H1 (cell line): ENCODE results near the gene MSI1. TPM values are rescaled to one million over a fixed set of nuclear protein-coding genes. Genes with fewer than 3 reads are reported as not detected.

ENCODE experiments used
- CTCF ChIA-PET: fragments of 300-600 bp; sonication (Branson Sonifier 250); formaldehyde crosslinking; loops from one replicate; lab custom pipeline; 2021; ENCODE audit not compliant: partially characterized antibody; lab: Charles Lee
- POLR2A ChIA-PET: fragments of 300-600 bp; sonication (Branson Sonifier 250); formaldehyde crosslinking; loops from one replicate; lab custom pipeline; 2021; ENCODE audit warnings: inconsistent platforms; ENCODE audit not compliant: partially characterized antibody; lab: Charles Lee
- DNase-seq, 2 experiments: peaks; one replicate each; pipeline versions ENCODE4 v3.0.0 to v3.0.0-alpha.2; 2010 to 2022; ENCODE audit warnings: low spot score in 2 of 2, low read depth in 1 of 2, mixed read lengths in 1 of 2
- FAIRE-seq: peaks from 2 replicates; lab custom pipeline; 2011; peaks lifted over from hg19 to GRCh38; lab: Jason Lieb, UNC
- H2AFZ ChIP-seq: 2 replicates; pipeline ENCODE4 v1.8.1; 2012; ENCODE audit warnings: low read length, inconsistent platforms
- H2AK5ac ChIP-seq: 2 replicates; pipeline ENCODE4 v1.6.1; 2013; ENCODE audit warnings: low read depth, low read length
- H2BK120ac ChIP-seq: replicated peaks from 2 replicates; pipeline ENCODE3; 2013; ENCODE audit warnings: low read depth, low read length, inconsistent platforms
- H2BK12ac ChIP-seq: 2 replicates; pipeline ENCODE4 v1.6.1; 2013; ENCODE audit warnings: low read depth, low read length
- H2BK15ac ChIP-seq: 2 replicates; pipeline ENCODE4 v1.6.1; 2013; ENCODE audit warnings: low read length
- H2BK20ac ChIP-seq: 2 replicates; pipeline ENCODE4 v1.6.1; 2013; ENCODE audit warnings: low read length
- H2BK5ac ChIP-seq: 2 replicates; pipeline ENCODE4 v1.6.1; 2013; ENCODE audit warnings: low read depth, low read length
- H3K14ac ChIP-seq: 2 replicates; pipeline ENCODE4 v1.6.1; 2013; ENCODE audit warnings: inconsistent platforms; ENCODE audit not compliant: insufficient read length
- H3K18ac ChIP-seq: 2 replicates; pipeline ENCODE4 v1.6.1; 2013; ENCODE audit warnings: low read length; ENCODE audit errors: extremely low read depth
- H3K23ac ChIP-seq: 2 replicates; pipeline ENCODE4 v1.6.1; 2013; ENCODE audit warnings: inconsistent platforms; ENCODE audit not compliant: insufficient read length
- H3K23me2 ChIP-seq: 2 replicates; pipeline ENCODE4 v1.6.1; 2013; ENCODE audit warnings: low read depth, low read length
- H3K27ac ChIP-seq: 2 replicates; pipeline ENCODE4 v1.6.1; 2011; ENCODE audit warnings: low read depth, low read length, inconsistent platforms
- H3K27me3 ChIP-seq, 4 experiments: replicated peaks in 1 of 4; 1 replicate in 1 of 4; 2 replicates in 3 of 4; pipeline versions ENCODE4 v1.6.1 to v1.8.1; 2011 to 2013; ENCODE audit warnings: low read length in 3 of 4, mild to moderate bottlenecking in 3 of 4, inconsistent platforms in 2 of 4, mixed read lengths in 2 of 4, moderate library complexity in 1 of 4; ENCODE audit not compliant: control insufficient read depth in 3 of 4, insufficient read depth in 3 of 4; ENCODE audit errors: extremely low read depth in 1 of 4
- H3K36me3 ChIP-seq, 4 experiments: 2 replicates each; pipeline versions ENCODE4 v1.6.1 to v1.8.1; 2011 to 2013; ENCODE audit warnings: mild to moderate bottlenecking in 4 of 4, low read length in 3 of 4, moderate library complexity in 2 of 4, control low read depth in 1 of 4, inconsistent platforms in 1 of 4; ENCODE audit not compliant: insufficient read depth in 4 of 4, control insufficient read depth in 2 of 4
- H3K4ac ChIP-seq: replicated peaks from 2 replicates; pipeline ENCODE3; 2013; ENCODE audit warnings: low read length, low read depth, mixed read lengths, inconsistent platforms; ENCODE audit not compliant: insufficient read length
- H3K4me1 ChIP-seq, 4 experiments: replicated peaks in 1 of 4; 1 replicate in 1 of 4; 2 replicates in 3 of 4; pipeline versions ENCODE4 v1.6.1 to v1.8.1; 2011 to 2013; ENCODE audit warnings: low read length in 3 of 4, inconsistent platforms in 2 of 4, mixed read lengths in 1 of 4; ENCODE audit not compliant: insufficient read depth in 4 of 4, control insufficient read depth in 3 of 4
- H3K4me2 ChIP-seq, 2 experiments: 2 replicates each; pipeline versions ENCODE4 v1.6.1 to v1.8.1; 2011 to 2013; ENCODE audit warnings: low read depth in 2 of 2, low read length in 2 of 2, control low read depth in 1 of 2, inconsistent platforms in 1 of 2, mild to moderate bottlenecking in 1 of 2; ENCODE audit not compliant: insufficient read depth in 1 of 2
- H3K4me3 ChIP-seq, 4 experiments: fragments of 200-600, 300-600 bp in 1 of 4; sonication (generic), shearing (Covaris generic), sonication (Bioruptor Twin) in 1 of 4; 2 replicates each; pipeline versions ENCODE4 v1.5.1 to v1.8.1; 2011 to 2016; ENCODE audit warnings: low read length in 4 of 4, low read depth in 3 of 4, control low read depth in 2 of 4, inconsistent platforms in 2 of 4, mild to moderate bottlenecking in 2 of 4, mixed read lengths in 1 of 4, moderate library complexity in 1 of 4; ENCODE audit not compliant: insufficient read depth in 2 of 4; ENCODE audit errors: extremely low read depth in 1 of 4
- H3K56ac ChIP-seq: replicated peaks from 2 replicates; pipeline ENCODE3; 2013; ENCODE audit warnings: low read depth, mild to moderate bottlenecking, mixed read lengths, low read length, inconsistent platforms; ENCODE audit not compliant: insufficient read length
- H3K79me1 ChIP-seq: 2 replicates; pipeline ENCODE4 v1.6.1; 2013; ENCODE audit warnings: low read depth, low read length, control low read depth
- H3K79me2 ChIP-seq, 2 experiments: 2 replicates each; pipeline versions ENCODE4 v1.6.1 to v1.8.1; 2012 to 2013; ENCODE audit warnings: low read length in 2 of 2, mild to moderate bottlenecking in 2 of 2, inconsistent platforms in 1 of 2; ENCODE audit not compliant: insufficient read depth in 2 of 2, control insufficient read depth in 1 of 2
- H3K9ac ChIP-seq, 4 experiments: replicated peaks in 1 of 4; 1 replicate in 1 of 4; 2 replicates in 3 of 4; pipeline versions ENCODE4 v1.6.1 to v1.8.1; 2011 to 2013; ENCODE audit warnings: low read depth in 3 of 4, low read length in 3 of 4, control low read depth in 2 of 4, mild to moderate bottlenecking in 2 of 4, moderate library complexity in 2 of 4, inconsistent platforms in 1 of 4; ENCODE audit errors: extremely low read depth in 1 of 4
- H3K9me3 ChIP-seq, 2 experiments: 2 replicates each; pipeline versions ENCODE4 v1.6.1 to v1.8.1; 2012 to 2013; ENCODE audit warnings: mild to moderate bottlenecking in 2 of 2, moderate library complexity in 2 of 2, control low read depth in 1 of 2, inconsistent platforms in 1 of 2, low read depth in 1 of 2, low read length in 1 of 2, mixed read lengths in 1 of 2; ENCODE audit not compliant: insufficient read depth in 2 of 2
- H4K20me1 ChIP-seq, 2 experiments: replicated peaks in 1 of 2; 2 replicates each; pipeline versions ENCODE3 to v1.8.1; 2011 to 2013; ENCODE audit warnings: inconsistent platforms in 2 of 2, low read length in 2 of 2, mild to moderate bottlenecking in 1 of 2; ENCODE audit not compliant: insufficient read depth in 2 of 2, control insufficient read depth in 1 of 2
- H4K5ac ChIP-seq: 2 replicates; pipeline ENCODE4 v1.6.1; 2013; ENCODE audit warnings: low read length, low read depth, mixed read lengths, inconsistent platforms; ENCODE audit not compliant: insufficient read length
- H4K8ac ChIP-seq: 2 replicates; pipeline ENCODE4 v1.8.0; 2013; ENCODE audit warnings: mild to moderate bottlenecking, moderate library complexity, low read length, inconsistent platforms; ENCODE audit not compliant: insufficient read depth; ENCODE audit errors: extremely low read depth
- H4K91ac ChIP-seq: replicated peaks from 2 replicates; pipeline ENCODE3; 2013; ENCODE audit warnings: low read length, mixed read lengths, inconsistent platforms; ENCODE audit not compliant: insufficient read length
- ASH2L ChIP-seq: fragments of 200-600, 300-600 bp; sonication (generic); IDR thresholded peaks from one replicate; pipeline ENCODE4 v1.7.1; 2017; ENCODE audit warnings: low read length
- ATF3 ChIP-seq: IDR thresholded peaks from 2 replicates; pipeline ENCODE4 v1.6.1; 2011; ENCODE audit warnings: low read depth, mild to moderate bottlenecking, low read length; ENCODE audit not compliant: insufficient read depth
- BRCA1 ChIP-seq: IDR thresholded peaks from 2 replicates; pipeline ENCODE4 v1.6.1; 2012; ENCODE audit warnings: low read depth, low read length, improper control_type of control experiment
- CEBPB ChIP-seq: IDR thresholded peaks from 2 replicates; pipeline ENCODE4 v1.6.1; 2012; ENCODE audit warnings: low read depth, low read length
- EGR1 ChIP-seq: IDR thresholded peaks from 2 replicates; pipeline ENCODE4 v1.6.1; 2011; ENCODE audit warnings: low read depth, low read length, borderline replicate concordance
- HDAC2 ChIP-seq, 2 experiments: fragments of 300-600 bp in 1 of 2; sonication (generic) in 1 of 2; IDR thresholded peaks; 2 replicates each; pipeline ENCODE4 v1.6.1; 2011 to 2012; ENCODE audit warnings: low read depth in 2 of 2, low read length in 2 of 2, mild to moderate bottlenecking in 2 of 2, moderate library complexity in 2 of 2, borderline replicate concordance in 1 of 2, inconsistent platforms in 1 of 2
- KDM1A ChIP-seq: fragments of 200-600, 300-600 bp; sonication (generic); IDR thresholded peaks from 2 replicates; pipeline ENCODE4 v1.7.1; 2016; ENCODE audit warnings: mild to moderate bottlenecking, low read length, borderline replicate concordance
- MAFK ChIP-seq: IDR thresholded peaks from 2 replicates; pipeline ENCODE4 v1.6.1; 2012; ENCODE audit warnings: low read depth, mild to moderate bottlenecking, improper control_type of control experiment, low read length
- NRF1 ChIP-seq: IDR thresholded peaks from 2 replicates; pipeline ENCODE4 v1.6.1; 2011; ENCODE audit warnings: mild to moderate bottlenecking, low read depth, low read length, improper control_type of control experiment
- POLR2A ChIP-seq, 2 experiments: IDR thresholded peaks; 1 replicate in 1 of 2; 2 replicates in 1 of 2; pipeline ENCODE4 v1.6.1; 2011; ENCODE audit warnings: low read depth in 2 of 2, low read length in 2 of 2, mild to moderate bottlenecking in 2 of 2; ENCODE audit errors: control extremely low read depth in 1 of 2
- SIN3A ChIP-seq, 2 experiments: IDR thresholded peaks in 1 of 2; conservative IDR thresholded peaks in 1 of 2; 2 replicates each; pipeline ENCODE4 v1.6.1; 2011 to 2012; ENCODE audit warnings: low read length in 2 of 2, improper control_type of control experiment in 1 of 2, low read depth in 1 of 2, mild to moderate bottlenecking in 1 of 2
- WGBS, 2 experiments: shearing (Covaris generic) in 1 of 2; methylation state at CpG; one replicate each; pipeline versions ENCODE4 v1.1.6 to v1.1.7; 2013 to 2015; ENCODE audit warnings: low lambda C conversion rate in 2 of 2, mixed read lengths in 2 of 2, inconsistent platforms in 1 of 2, low coverage in 1 of 2, missing lambda C conversion rate in 1 of 2; ENCODE audit not compliant: insufficient replicate concordance in 2 of 2, insufficient coverage in 1 of 2, insufficient read length in 1 of 2; ENCODE audit errors: extremely low coverage in 1 of 2, missing lambda C conversion rate in 1 of 2; 5-methylcytosine and 5-hydroxymethylcytosine counted together
- polyA plus RNA-seq, 7 experiments: library from polyadenylated mRNA; depleted of rRNA in 3 of 7; stranded (reverse) in 5 of 7; unstranded in 2 of 7; fragments of >200 nt in 5 of 7; fragments of 200-250 nt in 2 of 7; gene quantifications; 1 replicate in 5 of 7; 2 replicates in 1 of 7; 4 replicates in 1 of 7; pipeline versions ENCODE4 v1.2.1 to v1.2.3, GENCODE V29; 2011 to 2013; ENCODE audit warnings: missing spikeins in 2 of 7, mixed read lengths in 2 of 7
- total RNA-seq: library from RNA; stranded (reverse); fragmentation: NEBNext Ultra II Directional; extraction: Animal tissue kit (Norgen Biotek cat#: 25700); gene quantifications from 2 replicates; pipeline ENCODE4 v1.2.1, GENCODE V29; 2021

The MSI1 gene
- total and polyA plus RNA-seq, 2 of the 8 experiments (the other 6 are each of a cell fraction or from before 2014, with no cell fraction given) = 13.5 to 51.9 TPM

- Histone ChIP-seq H2BK12ac (0 out of 2 replicates have a peak overlapping the region, but pooled peaks have one; percentile 40), H2BK5ac (no peak overlapping the region), H3K4ac (no peak overlapping the region), H2BK15ac (peak overlapping the region; percentile 48; the same call in 1 of the 2 replicates), H3K4me3 (no peak overlapping the region), H3K56ac (no peak overlapping the region), H3K36me3 (no peaks in the 10 kb centered on the region), H3K79me2 (no peaks in the 10 kb centered on the region), H3K18ac (no peak overlapping the region), H3K9ac (no peak overlapping the region), H4K8ac (no peak overlapping the region), H3K23ac (no peak overlapping the region), H3K79me1 (no peaks in the 10 kb centered on the region), H2AK5ac (no peak overlapping the region), H3K27ac (no peak overlapping the region), H3K27me3 (no peaks in the 10 kb centered on the region), H2AFZ (no peak overlapping the region), H3K23me2 (no peaks in the 10 kb centered on the region), H2BK120ac (no peak overlapping the region), H3K9me3 (no peaks in the 10 kb centered on the region), H4K5ac (no peak overlapping the region), H3K14ac (no peak overlapping the region), H3K4me1 (peaks cover 4 to 15% (median 9%) of the 10 kb centered on the region in 4 experiments), H4K20me1 (no peaks in the 10 kb centered on the region), H4K91ac (no peak overlapping the region), H3K4me2 (no peak overlapping the region), H2BK20ac (peak overlapping the region; percentile 23; the same call in 1 of the 2 replicates)
- CTCF ChIA-PET = interaction anchor here (0.6 to 1.2 kb wide), 4 partner anchors 27 to 114 kb away, joined by 3 to 7 read pairs (median 4); no protein-coding TSS in a partner anchor
- POLR2A ChIA-PET = interaction anchor here (0.8 to 3.3 kb wide), 3 partner anchors 10 to 14 kb away, joined by 3 to 9 read pairs (median 3); no protein-coding TSS in a partner anchor
- WGBS, 2 experiments = 78% methylated on average over 5 of the region's 5 CpGs; no CpG with 5 or more reads in 1 of the 2 experiments
- no peak for TF ChIP-seq HDAC2 (IDR thresholded peaks at IDR 0.05; ENCODE audit: borderline replicate concordance in 1 of 2, low read depth in 2 of 2, low read length in 2 of 2)
- TF ChIP-seq ASH2L = no peak
- TF ChIP-seq EGR1 = no peak
- TF ChIP-seq KDM1A = no peak
- no peak for TF ChIP-seq CEBPB
- no peak for TF ChIP-seq BRCA1
- TF ChIP-seq ATF3 = no peak
- TF ChIP-seq MAFK = no peak
- no peak for TF ChIP-seq SIN3A (conservative IDR thresholded peaks at IDR 0.05 in 1 of 2, IDR thresholded peaks at IDR 0.05 in 1 of 2; ENCODE audit: low read depth in 1 of 2, low read length in 2 of 2)
- TF ChIP-seq POLR2A (IDR thresholded peaks at IDR 0.05; ENCODE audit: control extremely low read depth in 1 of 2, low read depth in 2 of 2, low read length in 2 of 2) = no peak
- no peak for TF ChIP-seq NRF1
- DNase-seq (no peak), FAIRE-seq (no peak)
Observed at GRCh38 chr12:120399531-120399930, 30.6 kb upstream of the MSI1 start.
